Fibroblast of pulmonary artery (primary cell): ENCODE measurements around the gene LUC7L.

Experiments used
- DNase-seq: peaks from one replicate; pipeline ENCODE4 v3.0.0-alpha.2; 2010; ENCODE audit warnings: low read depth
- H3K4me3 ChIP-seq: replicated peaks from 2 replicates; pipeline ENCODE4 v1.5.1; 2011; ENCODE audit warnings: low read depth, mild to moderate bottlenecking, control low read depth, low read length, moderate library complexity
- CTCF ChIP-seq: IDR thresholded peaks from 2 replicates; pipeline ENCODE4 v1.5.1; 2011; ENCODE audit warnings: mild to moderate bottlenecking, control low read depth, low read length, inconsistent platforms; ENCODE audit errors: missing control alignments

The LUC7L gene

GRCh38 chr16:187330-187729 is 41.9 kb downstream of the LUC7L start:
- TF ChIP-seq CTCF = no peak
- DNase-seq = no peak
- H3K4me3 ChIP-seq = no peak overlapping the region

- no peak for DNase-seq
- TF ChIP-seq CTCF = no peak
- H3K4me3 ChIP-seq = no peak overlapping the region
Observed at GRCh38 chr16:185691-186090, 43.6 kb downstream of the LUC7L start.

- H3K4me3 ChIP-seq = no peak overlapping the region
- no peak for DNase-seq
- TF ChIP-seq CTCF = no peak
Observed at GRCh38 chr16:185213-185612, 44.0 kb downstream of the LUC7L start.

GRCh38 chr16:183005-183404 is 46.2 kb downstream of the LUC7L start:
- no peak for DNase-seq
- no peak overlapping the region for H3K4me3 ChIP-seq
- no peak for TF ChIP-seq CTCF

- peak; percentile 73 for TF ChIP-seq CTCF
- DNase-seq = no peak
- H3K4me3 ChIP-seq = no peak overlapping the region
Observed at GRCh38 chr16:181565-182021, 47.7 kb downstream of the LUC7L start.

GRCh38 chr16:180681-181564 is 48.3 kb downstream of the LUC7L start:
- TF ChIP-seq CTCF = no peak
- peak; percentile 67 for DNase-seq
- H3K4me3 ChIP-seq = peak overlapping the region; percentile 28
